HG02763 (cell line): Measurements from ENCODE around the gene TTLL6.

Experiments used
- ATAC-seq: cut with Tn5 transposase; IDR thresholded peaks from one replicate; pipeline ENCODE4 v1.9.1; 2021; ENCODE audit warnings: mild to moderate bottlenecking, moderate library complexity; ENCODE audit not compliant: unreplicated experiment

The TTLL6 gene

GRCh38 chr17:48745381-48746275 lies 71.4 kb downstream of the TTLL6 start:
- ATAC-seq: no peak

GRCh38 chr17:48740537-48740936 lies 76.5 kb downstream of the TTLL6 start:
- ATAC-seq: no peak

DNA sequence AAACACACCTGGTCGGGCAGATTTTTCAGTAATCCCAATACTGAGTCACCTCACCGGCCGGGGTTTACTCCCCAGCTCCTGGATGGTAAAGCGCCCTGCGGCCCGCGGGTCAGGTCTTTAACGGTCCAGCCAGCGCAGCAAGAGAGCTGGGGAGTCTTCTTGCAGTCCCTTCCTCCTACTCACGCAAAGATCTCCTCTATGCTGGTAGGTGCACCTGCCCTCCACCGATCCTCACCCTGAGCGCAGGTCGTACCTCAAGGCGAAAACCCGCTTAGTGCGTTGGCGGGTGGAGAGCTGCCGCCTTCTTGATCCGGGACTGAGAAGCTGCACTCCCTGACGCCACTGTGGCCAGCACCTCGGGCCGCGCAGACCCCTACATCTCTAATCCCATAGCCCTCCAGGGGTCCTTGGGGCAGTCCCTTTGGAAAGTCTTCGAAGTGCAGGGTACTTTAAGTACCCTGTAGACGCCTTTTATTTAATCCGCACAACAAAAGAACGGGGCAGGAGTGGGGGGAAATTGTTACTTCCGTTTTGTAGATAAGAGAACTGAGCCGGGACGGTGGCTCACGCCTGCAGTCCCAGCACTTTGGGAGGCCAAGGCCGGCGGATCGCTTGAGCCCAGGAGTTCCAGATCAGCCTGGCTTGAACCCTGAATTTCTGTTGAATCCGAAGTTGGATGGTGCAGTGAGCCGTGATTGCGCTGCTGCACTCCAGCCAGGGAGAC lies 78.1 kb downstream of the TTLL6 start:
- no peak for ATAC-seq

GRCh38 chr17:48738424-48738802 lies 78.6 kb downstream of the TTLL6 start:
- no peak for ATAC-seq

DNA sequence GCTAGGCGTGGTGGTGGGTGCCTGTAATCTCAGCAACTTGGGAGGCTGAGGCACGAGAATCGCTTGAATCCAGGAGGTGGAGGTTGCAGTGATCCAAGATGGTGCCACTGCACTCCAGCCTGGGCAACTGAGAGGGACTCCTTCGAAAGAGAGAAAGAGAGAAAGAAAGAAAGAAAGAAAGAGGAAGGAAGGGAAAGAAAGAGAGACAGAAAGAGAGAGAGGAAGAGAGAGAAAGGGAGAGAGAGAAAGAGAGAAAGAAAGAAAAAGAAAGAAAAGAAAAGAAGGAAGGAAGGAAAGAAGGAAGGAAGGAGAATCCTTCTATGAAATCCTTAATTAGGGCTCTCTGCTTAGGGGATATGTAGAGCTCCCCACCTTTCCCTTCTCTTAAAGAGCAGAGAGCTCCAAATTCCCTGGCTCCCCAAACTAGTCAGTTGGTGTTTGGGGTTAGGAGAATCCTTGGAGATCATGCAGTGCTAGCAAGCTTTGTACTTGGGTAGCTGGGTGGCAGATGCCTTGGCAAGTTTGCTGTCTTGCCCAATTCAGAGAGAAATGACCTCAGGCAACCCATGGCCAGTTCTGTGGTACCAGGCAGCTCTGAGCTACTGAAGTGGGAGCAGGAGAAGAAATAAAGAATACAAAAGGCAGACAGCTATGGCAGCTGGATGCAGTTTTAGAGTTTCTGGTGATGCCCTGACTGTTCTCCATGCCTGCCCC lies 79.5 kb downstream of the TTLL6 start:
- no peak for ATAC-seq

- ATAC-seq: no peak
Observed at GRCh38 chr17:48735062-48735351, 82.0 kb downstream of the TTLL6 start.

DNA sequence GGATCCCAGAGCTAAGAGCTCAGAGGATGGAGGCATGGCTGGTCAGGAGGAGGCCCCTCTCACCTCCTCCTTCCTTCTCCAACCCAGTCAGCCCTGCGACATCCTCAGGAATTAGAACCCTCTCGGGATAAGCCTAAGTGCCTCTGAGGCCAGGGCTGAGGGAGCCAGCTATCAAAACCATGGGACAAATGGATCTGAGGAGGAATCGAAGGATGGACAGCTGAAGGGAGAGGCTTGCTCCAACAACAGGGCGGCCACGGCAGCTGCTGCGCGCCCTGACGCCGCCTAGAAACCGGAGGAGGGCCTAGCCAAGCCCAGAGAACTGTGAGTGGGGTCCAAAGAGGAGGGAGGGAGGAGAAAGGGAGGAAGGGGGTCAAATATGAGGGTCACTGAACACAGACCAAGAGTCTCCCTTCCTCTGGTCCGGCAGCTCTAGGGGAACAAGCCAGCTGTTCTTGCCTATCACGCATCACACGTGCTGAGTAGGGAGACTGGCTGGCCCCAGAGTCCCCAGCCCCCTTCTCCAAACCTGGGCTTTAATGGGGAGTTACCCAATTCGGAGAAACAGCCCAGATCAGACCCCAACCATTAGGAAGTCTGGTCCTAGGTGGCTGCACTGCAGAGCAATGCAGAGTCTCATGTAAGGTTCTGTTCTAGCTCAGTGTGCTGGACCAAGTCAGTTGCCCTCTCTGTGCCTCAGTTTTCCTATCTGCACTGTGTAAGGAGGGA lies 82.5 kb downstream of the TTLL6 start:
- ATAC-seq: no peak

- no peak for ATAC-seq
Observed at GRCh38 chr17:48733632-48734328, 83.2 kb downstream of the TTLL6 start.

DNA sequence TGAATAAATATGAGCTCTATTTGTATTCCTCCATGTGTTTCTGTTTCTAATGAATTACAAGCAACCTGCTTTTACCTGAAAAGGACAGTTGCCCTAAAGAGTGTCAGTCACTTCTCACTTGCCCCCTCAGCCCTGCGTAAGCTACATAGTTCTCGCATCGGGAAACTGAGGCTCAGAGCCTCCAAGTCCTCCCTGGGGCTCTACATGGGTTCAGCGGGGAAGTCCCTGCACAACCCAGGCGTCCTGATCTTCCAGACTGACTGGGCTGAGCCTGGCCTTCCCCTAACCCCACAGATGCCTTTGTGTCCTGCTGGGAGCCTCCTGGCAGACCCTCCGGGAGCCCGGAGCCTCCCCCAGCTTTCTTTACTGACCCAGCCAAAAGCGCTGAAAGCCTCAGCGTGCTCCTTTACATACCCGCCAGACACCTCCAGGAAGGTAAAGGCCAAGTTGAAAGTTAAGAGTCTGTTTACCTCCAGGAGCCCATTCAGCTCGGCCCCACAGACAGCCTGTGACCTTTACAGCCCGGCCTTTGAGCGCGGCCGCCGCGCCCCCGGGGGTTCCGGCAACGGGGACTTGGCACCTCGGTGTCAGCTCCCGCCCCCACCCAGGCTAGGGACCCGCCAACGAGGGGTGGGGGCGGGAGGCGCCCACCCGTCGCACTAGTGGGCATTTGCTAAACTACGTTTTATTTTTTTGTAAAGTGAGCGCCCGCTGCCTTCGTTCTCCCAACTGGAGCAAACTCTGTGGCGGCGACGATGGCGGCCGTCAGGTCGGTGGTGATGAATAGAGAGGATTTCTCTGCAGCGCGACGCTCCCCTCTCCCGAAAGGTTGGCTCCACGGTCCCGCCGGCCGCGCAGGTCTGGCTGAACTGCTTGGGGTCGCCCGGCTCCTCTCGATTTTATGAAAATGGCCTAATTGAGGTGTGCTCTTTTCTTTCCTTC lies 84.1 kb downstream of the TTLL6 start:
- no peak for ATAC-seq

DNA sequence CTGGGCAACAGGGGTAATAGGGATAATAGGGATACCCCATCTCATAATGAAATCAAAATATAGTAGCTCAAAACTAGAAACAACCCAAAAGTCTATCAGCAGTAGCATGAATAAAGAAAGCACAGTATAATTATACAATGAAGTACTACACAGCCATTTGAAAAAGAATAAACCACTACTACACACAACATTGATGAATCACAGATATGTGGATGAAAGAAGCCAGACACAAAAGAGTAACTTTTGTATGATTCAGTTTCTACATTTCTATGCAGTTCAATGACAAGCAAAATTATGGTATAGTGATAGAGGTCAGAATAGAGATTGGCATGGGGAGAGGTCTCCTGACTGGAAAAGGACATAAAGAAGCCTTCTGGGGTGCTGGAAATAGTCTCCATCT lies 85.7 kb downstream of the TTLL6 start:
- no peak for ATAC-seq

GRCh38 chr17:48730240-48730550 lies 86.8 kb downstream of the TTLL6 start:
- ATAC-seq: no peak

- ATAC-seq: no peak
Observed at GRCh38 chr17:48729335-48730239, 87.4 kb downstream of the TTLL6 start.

DNA sequence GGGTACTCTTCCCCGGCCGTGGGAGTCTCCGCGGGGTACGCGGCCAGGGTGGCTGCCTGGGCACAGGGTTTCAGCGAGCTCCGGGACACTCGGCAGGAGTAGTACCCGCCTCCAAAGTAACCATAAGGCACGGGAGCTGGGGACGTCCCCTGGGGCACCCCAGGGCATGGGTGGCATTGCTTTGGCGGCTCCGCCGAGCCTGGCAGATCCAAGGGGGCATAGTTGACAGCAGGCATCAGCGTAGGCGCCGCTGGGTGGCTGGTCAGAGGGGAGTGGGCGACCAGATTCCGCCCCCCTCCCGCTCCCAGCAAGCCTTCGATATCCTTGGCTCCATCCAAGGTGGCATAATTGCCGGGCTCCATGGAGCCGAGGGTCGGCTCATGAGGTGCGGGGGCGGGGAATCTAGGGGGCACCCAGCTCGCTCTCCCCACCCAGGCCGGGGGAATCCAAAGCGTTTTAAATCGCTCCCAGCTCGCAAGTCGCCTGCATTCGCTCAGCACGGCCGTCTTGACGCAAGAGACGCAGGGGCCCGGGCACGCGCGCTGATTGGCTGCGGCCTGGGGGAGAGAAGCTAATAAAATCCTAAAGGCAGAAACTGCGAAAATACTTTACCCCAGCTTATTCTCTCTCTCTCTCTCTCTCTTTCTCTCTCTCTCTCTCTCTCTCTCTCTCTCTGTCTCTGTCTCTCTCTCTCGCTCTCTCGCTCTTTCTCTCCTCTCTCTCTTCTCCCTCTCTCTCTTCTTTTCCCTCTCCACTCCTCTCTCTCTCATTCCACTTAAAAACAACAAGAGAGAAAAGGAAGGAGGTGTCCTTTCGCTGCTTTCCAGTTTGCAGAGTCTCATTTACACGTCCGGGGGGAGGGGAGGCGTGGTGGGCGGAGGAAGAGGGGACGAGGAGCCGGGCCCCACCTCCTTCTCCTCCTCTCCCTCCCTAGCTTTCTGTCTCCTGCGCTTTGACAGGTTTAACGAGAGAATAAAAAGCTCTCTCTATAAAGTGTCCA lies 88.5 kb downstream of the TTLL6 start, which contains the start of gene HOXB13:
HOXB13 (minus strand) TSS at position 519 of the 1,000 bp plus-strand sequence; CDS start at position 362, 157 bp downstream.
- no peak for ATAC-seq

DNA sequence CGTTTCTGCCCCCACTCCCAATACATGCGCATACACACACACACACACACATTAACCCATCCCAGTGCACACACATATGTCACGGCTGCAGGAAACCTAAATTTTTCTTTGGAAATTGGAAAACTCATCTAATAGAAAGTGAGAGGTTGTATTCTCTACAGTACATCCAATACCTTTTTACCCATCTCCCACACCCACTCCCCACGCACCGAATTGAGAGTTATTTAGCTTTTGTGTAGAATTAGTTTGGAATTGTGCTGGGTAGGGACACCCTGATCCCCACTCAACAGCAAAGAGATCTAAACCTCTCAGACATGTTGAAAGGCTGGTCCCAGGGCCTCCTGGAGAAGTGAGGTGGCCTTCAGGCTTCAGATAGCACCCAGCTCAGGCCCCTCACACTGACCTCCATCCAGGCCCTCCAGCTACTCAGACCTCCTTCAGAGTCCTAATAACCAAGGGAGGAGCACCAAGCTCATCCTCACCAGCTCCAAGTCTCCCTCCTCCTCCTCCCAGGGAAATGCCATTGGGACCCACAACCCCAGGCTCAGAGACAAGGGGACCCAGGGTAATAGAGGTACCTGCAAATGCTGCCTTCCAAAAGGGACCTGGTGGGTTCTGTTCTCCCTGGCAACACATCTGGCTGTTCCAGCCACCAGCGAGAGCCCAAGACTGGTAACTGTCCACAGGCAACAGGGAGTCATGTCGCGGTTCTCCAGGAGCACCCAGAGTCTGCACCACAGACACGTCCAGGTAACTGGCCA lies 89.4 kb downstream of the TTLL6 start:
- no peak for ATAC-seq

- ATAC-seq: no peak
Observed at GRCh38 chr17:48726916-48727286, 90.1 kb downstream of the TTLL6 start.

DNA sequence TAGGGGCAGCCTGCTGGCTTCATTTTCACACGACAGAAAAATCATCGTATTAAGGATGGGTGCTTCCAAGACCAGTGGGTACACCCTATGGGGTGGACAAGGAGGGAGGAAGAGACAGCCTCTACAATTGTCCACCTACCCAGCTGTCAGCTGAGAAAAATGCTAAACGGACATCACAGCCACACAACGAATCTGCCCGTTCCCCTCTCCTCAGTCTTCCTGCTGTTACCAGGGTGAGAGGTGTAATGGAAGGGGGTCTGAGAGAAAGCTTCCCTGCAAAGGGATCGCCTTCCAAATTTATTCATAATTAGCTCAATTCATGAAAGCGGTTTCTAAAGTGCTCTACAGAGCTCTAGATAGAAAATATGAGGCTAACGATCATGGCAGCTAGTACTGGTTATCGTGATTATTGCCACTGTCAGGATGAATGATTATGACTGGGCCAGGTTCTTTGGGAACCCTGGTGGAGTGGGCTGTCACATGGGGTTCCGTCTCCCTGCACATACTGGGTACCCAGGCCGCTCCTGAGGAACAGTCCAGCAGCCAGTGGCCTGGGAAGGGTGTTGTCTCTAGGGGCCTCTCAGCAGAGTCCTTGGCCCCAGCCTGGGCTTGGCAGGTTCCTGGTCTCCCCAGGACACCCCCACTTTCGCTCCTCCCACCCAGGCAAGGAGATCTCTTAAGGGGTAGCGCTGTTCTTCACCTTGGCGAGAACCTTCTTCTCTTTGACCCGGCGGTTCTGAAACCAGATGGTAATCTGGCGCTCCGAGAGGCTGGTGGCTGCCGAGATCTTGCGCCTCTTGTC lies 90.7 kb downstream of the TTLL6 start:
- no peak for ATAC-seq
